ENCODE results near the gene DMRTC2.

DNA sequence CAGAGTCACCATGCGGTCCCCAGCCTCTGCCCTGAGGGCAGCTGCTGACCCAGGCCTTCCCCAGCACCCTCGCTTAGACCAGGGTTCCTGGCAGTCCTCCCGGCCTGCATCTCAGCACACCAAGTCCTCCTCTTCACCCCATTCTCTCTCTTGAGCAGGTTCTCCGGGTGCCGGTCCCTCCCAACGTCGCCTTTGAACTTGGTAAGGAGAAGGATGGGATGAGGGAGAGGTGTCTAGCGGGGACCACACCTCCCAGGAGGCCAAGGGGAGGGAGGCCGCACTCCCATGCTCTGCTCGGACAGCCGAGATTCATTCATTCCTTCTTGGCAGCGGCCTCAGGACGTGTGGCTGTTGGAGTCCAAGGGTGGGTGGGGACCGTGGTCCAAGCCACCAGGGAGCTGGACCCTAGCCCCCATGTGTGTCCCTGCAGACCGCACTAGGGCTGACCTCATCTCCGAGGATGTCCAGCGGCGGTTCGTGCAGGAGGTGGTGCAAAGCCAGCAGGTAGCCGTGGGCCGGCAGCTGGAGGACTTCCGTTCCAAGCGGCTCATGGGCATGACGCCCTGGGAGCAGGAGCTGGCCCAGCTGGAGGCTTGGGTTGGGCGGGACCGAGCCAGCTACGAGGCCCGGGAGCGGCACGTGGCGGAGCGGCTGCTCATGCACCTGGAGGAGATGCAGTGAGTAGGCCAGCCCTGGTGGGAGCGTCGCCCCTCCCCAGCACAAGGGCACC is 47.5 kb downstream of the DMRTC2 start:
- TF ChIP-seq ZNF550 (CRISPR knock-in tag; IDR thresholded peaks at IDR 0.05; ENCODE audit: borderline replicate concordance): no peak
- TF ChIP-seq, protein P1, sequence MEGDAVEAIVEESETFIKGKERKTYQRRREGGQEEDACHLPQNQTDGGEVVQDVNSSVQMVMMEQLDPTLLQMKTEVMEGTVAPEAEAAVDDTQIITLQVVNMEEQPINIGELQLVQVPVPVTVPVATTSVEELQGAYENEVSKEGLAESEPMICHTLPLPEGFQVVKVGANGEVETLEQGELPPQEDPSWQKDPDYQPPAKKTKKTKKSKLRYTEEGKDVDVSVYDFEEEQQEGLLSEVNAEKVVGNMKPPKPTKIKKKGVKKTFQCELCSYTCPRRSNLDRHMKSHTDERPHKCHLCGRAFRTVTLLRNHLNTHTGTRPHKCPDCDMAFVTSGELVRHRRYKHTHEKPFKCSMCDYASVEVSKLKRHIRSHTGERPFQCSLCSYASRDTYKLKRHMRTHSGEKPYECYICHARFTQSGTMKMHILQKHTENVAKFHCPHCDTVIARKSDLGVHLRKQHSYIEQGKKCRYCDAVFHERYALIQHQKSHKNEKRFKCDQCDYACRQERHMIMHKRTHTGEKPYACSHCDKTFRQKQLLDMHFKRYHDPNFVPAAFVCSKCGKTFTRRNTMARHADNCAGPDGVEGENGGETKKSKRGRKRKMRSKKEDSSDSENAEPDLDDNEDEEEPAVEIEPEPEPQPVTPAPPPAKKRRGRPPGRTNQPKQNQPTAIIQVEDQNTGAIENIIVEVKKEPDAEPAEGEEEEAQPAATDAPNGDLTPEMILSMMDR (CRISPR knock-in tag; IDR thresholded peaks at IDR 0.05): no peak
- TF ChIP-seq ERF (CRISPR knock-in tag; IDR thresholded peaks at IDR 0.05): no peak
- no peak for TF ChIP-seq ZNF121 (CRISPR knock-in tag; IDR thresholded peaks at IDR 0.05)
- no peak for TF ChIP-seq EP300 (IDR thresholded peaks at IDR 0.05; ENCODE audit: low read depth in 2 of 2, low read length in 2 of 2)
- TF ChIP-seq EP300 (CRISPR knock-in tag; IDR thresholded peaks at IDR 0.05; ENCODE audit: borderline replicate concordance): no peak
- no peak for TF ChIP-seq MZF1 (CRISPR knock-in tag; IDR thresholded peaks at IDR 0.05; ENCODE audit: borderline replicate concordance)
- TF ChIP-seq, protein P2, sequence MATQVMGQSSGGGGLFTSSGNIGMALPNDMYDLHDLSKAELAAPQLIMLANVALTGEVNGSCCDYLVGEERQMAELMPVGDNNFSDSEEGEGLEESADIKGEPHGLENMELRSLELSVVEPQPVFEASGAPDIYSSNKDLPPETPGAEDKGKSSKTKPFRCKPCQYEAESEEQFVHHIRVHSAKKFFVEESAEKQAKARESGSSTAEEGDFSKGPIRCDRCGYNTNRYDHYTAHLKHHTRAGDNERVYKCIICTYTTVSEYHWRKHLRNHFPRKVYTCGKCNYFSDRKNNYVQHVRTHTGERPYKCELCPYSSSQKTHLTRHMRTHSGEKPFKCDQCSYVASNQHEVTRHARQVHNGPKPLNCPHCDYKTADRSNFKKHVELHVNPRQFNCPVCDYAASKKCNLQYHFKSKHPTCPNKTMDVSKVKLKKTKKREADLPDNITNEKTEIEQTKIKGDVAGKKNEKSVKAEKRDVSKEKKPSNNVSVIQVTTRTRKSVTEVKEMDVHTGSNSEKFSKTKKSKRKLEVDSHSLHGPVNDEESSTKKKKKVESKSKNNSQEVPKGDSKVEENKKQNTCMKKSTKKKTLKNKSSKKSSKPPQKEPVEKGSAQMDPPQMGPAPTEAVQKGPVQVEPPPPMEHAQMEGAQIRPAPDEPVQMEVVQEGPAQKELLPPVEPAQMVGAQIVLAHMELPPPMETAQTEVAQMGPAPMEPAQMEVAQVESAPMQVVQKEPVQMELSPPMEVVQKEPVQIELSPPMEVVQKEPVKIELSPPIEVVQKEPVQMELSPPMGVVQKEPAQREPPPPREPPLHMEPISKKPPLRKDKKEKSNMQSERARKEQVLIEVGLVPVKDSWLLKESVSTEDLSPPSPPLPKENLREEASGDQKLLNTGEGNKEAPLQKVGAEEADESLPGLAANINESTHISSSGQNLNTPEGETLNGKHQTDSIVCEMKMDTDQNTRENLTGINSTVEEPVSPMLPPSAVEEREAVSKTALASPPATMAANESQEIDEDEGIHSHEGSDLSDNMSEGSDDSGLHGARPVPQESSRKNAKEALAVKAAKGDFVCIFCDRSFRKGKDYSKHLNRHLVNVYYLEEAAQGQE (IDR thresholded peaks at IDR 0.05; ENCODE audit: borderline replicate concordance in 1 of 2, low read depth in 1 of 2, low read length in 2 of 2): no peak
